A673 (cell line): Measurements from ENCODE around the gene BUD23. TPM values are rescaled to one million over a fixed set of nuclear protein-coding genes. Genes with fewer than 3 reads are reported as not detected.
"Not testable (repeated sequence)": the region's sequence is repeated elsewhere in the genome, so short reads cannot be mapped to it uniquely, and the experiment has no call there.

ENCODE experiments used
- BruUV-seq: library from RNA; stranded (reverse); fragments of 400-500 nt; replicated peaks from 2 replicates; lab custom pipeline; 2021; lab: Mats Ljungman, UMichigan
- CTCF ChIA-PET: fragments of 300-600 bp; sonication (Branson Sonifier 250); formaldehyde crosslinking; loops from one replicate; lab custom pipeline; 2022; ENCODE audit warnings: antibody characterized with exemption; lab: Charles Lee
- POLR2A ChIA-PET: fragments of 300-600 bp; sonication (Branson Sonifier 250); formaldehyde crosslinking; loops from one replicate; lab custom pipeline; 2022; ENCODE audit warnings: antibody characterized with exemption; ENCODE audit not compliant: low non-redundant PET; lab: Charles Lee
- DNase-seq: peaks from one replicate; pipeline ENCODE4 v3.0.0-alpha.2; 2015; ENCODE audit warnings: low spot score
- H3K27ac ChIP-seq: fragments of 200-600 bp; sonication (generic); 2 replicates; pipeline ENCODE4 v1.5.1; 2016; ENCODE audit warnings: mixed run types, low read depth, mild to moderate bottlenecking, mixed read lengths, antibody characterized with exemption, low read length; ENCODE audit not compliant: poor library complexity, severe bottlenecking
- H3K27me3 ChIP-seq: fragments of 200-600 bp; sonication (generic); replicated peaks from 2 replicates; pipeline ENCODE4 v1.6.1; 2017; ENCODE audit warnings: mixed run types, low read depth, mild to moderate bottlenecking, mixed read lengths, antibody characterized with exemption, low read length; ENCODE audit not compliant: insufficient read depth, poor library complexity
- H3K36me3 ChIP-seq: fragments of 200-600 bp; sonication (generic); 2 replicates; pipeline ENCODE4 v1.6.1; 2016; ENCODE audit warnings: mixed run types, mild to moderate bottlenecking, mixed read lengths, antibody characterized with exemption, low read length; ENCODE audit not compliant: insufficient read depth, poor library complexity, severe bottlenecking
- H3K4me1 ChIP-seq: fragments of 200-600 bp; sonication (generic); 2 replicates; pipeline ENCODE4 v1.6.1; 2017; ENCODE audit warnings: mixed run types, mild to moderate bottlenecking, mixed read lengths, antibody characterized with exemption, low read length; ENCODE audit not compliant: insufficient read depth, poor library complexity, severe bottlenecking
- H3K4me3 ChIP-seq: fragments of 200-600 bp; sonication (generic); 2 replicates; pipeline ENCODE4 v1.5.1; 2016; ENCODE audit warnings: low read depth, mixed run types, mild to moderate bottlenecking, mixed read lengths, low read length; ENCODE audit not compliant: poor library complexity, severe bottlenecking
- H3K9me3 ChIP-seq: fragments of 200-600 bp; sonication (generic); 2 replicates; pipeline ENCODE4 v1.6.1; 2016; ENCODE audit warnings: mixed run types, low read depth, mild to moderate bottlenecking, mixed read lengths, antibody characterized with exemption, low read length; ENCODE audit not compliant: poor library complexity, severe bottlenecking
- CTCF ChIP-seq: fragments of 300-800, 200-600 bp; sonication (generic); conservative IDR thresholded peaks from 2 replicates; pipeline ENCODE4 v1.5.1; 2017; ENCODE audit warnings: low read depth, mild to moderate bottlenecking, antibody characterized with exemption, low read length, moderate library complexity, mixed read lengths
- EZH2 ChIP-seq: fragments of 200-600 bp; sonication (generic); IDR thresholded peaks from 2 replicates; pipeline ENCODE4 v1.6.1; 2017; ENCODE audit warnings: borderline replicate concordance, low read depth, mild to moderate bottlenecking, mixed read lengths, antibody characterized with exemption, low read length; ENCODE audit not compliant: poor library complexity, severe bottlenecking
- intact Hi-C: fragments of 100-400 bp; cut with micrococcal nuclease; formaldehyde crosslinking; loops from one replicate; pipeline ENCODE4 v1.10.0; 2022; ENCODE audit not compliant: unreplicated experiment
- total RNA-seq: library from RNA; stranded (reverse); gene quantifications from 2 replicates; pipeline ENCODE4 v1.2.3, GENCODE V29; 2021

Gene BUD23
- total RNA-seq, 1 experiment from 2014 or later: 133 TPM

DNA sequence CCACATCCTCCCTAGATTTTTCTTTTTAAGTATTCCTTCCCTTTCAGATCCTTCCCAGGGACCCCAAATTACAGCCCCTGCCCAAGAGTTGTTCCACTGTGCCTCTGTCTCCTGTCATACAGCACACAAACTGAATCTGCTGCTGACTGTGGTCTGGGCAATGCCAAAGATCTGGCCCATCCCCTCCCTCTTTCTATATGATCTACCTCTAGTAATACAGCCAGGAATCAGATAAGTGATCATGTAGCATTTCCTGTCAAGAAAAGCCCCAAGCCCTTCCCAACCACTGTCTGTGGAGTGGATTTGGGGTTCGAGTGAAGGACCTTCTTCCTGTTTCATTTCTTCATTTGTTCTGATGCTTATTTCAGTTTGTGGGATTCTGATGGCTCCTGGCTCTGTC is 29.4 kb downstream of the BUD23 start:
- Histone ChIP-seq H3K9me3 (no peaks in the 10 kb centered on the region), H3K27me3 (no peaks in the 10 kb centered on the region), H3K4me3 (no peak overlapping the region), H3K4me1 (peaks cover 54% of the 10 kb centered on the region), H3K36me3 (peaks cover 3% of the 10 kb centered on the region), H3K27ac (peak overlapping the region; percentile 42)
- POLR2A ChIA-PET: no interaction called here
- no peak for DNase-seq
- TF ChIP-seq CTCF: no peak
- TF ChIP-seq EZH2: no peak
- intact Hi-C loops: no loop called here
- BruUV-seq: no TSS peak
- CTCF ChIA-PET: no interaction called here

DNA sequence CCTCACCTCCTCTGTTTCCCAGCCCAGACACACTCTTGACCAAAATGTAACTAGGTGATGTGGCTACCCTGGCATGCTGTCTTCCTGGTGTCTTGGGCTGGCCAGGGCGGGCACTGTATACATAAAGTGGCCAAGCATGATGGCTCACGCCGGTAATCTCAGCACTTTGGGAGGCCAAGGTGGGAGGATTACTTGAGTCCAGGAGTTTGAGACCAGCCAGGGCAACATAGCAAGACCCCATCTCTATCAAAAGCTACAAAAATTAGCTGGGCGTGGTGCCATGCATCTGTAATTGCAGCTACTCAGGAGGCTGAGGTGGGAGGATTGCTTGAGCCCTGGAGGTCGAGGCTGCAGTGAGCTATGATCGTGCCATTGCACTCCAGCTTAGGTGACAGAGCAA is 29.9 kb downstream of the BUD23 start:
- BruUV-seq, H3K36me3 ChIP-seq, H3K4me3 ChIP-seq, H3K27me3 ChIP-seq, H3K27ac ChIP-seq, CTCF ChIA-PET, intact Hi-C loops, H3K9me3 ChIP-seq, DNase-seq, POLR2A ChIA-PET: not testable (repeated sequence)
- H3K4me1 ChIP-seq: peaks cover 54% of the 10 kb centered on the region

GRCh38 chr7:73715648-73716317 is 32.4 kb downstream of the BUD23 start:
- no peaks in the 10 kb centered on the region for H3K27me3 ChIP-seq
- CTCF ChIA-PET: interaction anchor here (0.9 kb wide), 1 partner anchor 11 kb away, joined by 7 read pairs; no protein-coding TSS in a partner anchor
- no peaks in the 10 kb centered on the region for H3K36me3 ChIP-seq
- no TSS peak for BruUV-seq
- peak overlapping the region; percentile 74 for H3K27ac ChIP-seq
- intact Hi-C loops: loop anchor here (5.0 kb wide), 1 partner anchor 48 kb away; the partner anchor contains the start of gene VPS37D
- POLR2A ChIA-PET: no interaction called here
- no peak overlapping the region for H3K4me3 ChIP-seq
- no peak for TF ChIP-seq EZH2
- no peak for TF ChIP-seq CTCF
- H3K4me1 ChIP-seq: peaks cover 54% of the 10 kb centered on the region
- DNase-seq: peak; percentile 70
- H3K9me3 ChIP-seq: no peaks in the 10 kb centered on the region
